Brain microvascular endothelial cell (primary cell): ENCODE data around the gene MAP3K3.

Experiments used
- DNase-seq: peaks from one replicate; pipeline ENCODE4 v3.0.0-alpha.2; 2020
- H3K27ac ChIP-seq: fragments of 250-450 bp; sonication (Bioruptor Pico); 2 replicates; pipeline ENCODE4 v1.5.1; 2020; ENCODE audit warnings: mild to moderate bottlenecking, moderate library complexity
- H3K27me3 ChIP-seq: fragments of 250-450 bp; sonication (Bioruptor Pico); replicated peaks from 2 replicates; pipeline ENCODE4 v1.5.1; 2020; ENCODE audit warnings: mild to moderate bottlenecking
- H3K36me3 ChIP-seq: fragments of 250-450 bp; sonication (Bioruptor Pico); replicated peaks from 2 replicates; pipeline ENCODE4 v1.5.1; 2020; ENCODE audit warnings: mild to moderate bottlenecking
- H3K4me3 ChIP-seq: 2 replicates; pipeline ENCODE4 v1.5.1; 2011; ENCODE audit warnings: low read depth, mild to moderate bottlenecking, control low read depth, low read length, moderate library complexity
- in situ Hi-C: cut with HindIII; loops from 2 replicates; pipeline ENCODE4 v1.10.0; 2017; ENCODE audit warnings: low sequenced_read_pairs, low pct_ligation_motif_present
- TF ChIP-seq, protein P1 (sequence below): IDR thresholded peaks from 2 replicates; pipeline ENCODE4 v1.5.1; 2011; ENCODE audit warnings: low read depth, mild to moderate bottlenecking, moderate library complexity, low read length, control low read depth, inconsistent platforms; ENCODE audit errors: missing control alignments

Gene MAP3K3

GRCh38 chr17:63641692-63642448 lies 19.7 kb downstream of the MAP3K3 start:
- no peak for DNase-seq

DNA sequence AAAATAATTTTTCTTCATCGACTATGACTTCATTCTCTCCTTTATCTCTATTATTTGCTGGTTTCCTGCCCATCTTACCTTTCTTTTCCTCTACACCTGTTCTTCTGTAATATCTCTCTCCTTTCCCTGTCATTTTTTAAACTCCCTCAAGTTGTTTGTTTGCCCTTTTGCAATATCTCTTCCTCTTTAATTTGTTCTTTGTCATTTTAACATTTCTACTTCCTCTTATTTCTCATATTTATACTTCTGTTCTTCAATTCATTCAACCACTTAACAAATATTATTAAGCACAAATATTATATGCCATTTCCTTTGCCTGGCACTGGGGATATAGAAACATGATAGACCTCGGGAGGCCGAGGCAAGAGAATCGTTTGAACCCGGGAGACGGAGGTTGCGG lies 22.6 kb downstream of the MAP3K3 start:
- no peak overlapping the region for H3K4me3 ChIP-seq
- TF ChIP-seq, protein P1, sequence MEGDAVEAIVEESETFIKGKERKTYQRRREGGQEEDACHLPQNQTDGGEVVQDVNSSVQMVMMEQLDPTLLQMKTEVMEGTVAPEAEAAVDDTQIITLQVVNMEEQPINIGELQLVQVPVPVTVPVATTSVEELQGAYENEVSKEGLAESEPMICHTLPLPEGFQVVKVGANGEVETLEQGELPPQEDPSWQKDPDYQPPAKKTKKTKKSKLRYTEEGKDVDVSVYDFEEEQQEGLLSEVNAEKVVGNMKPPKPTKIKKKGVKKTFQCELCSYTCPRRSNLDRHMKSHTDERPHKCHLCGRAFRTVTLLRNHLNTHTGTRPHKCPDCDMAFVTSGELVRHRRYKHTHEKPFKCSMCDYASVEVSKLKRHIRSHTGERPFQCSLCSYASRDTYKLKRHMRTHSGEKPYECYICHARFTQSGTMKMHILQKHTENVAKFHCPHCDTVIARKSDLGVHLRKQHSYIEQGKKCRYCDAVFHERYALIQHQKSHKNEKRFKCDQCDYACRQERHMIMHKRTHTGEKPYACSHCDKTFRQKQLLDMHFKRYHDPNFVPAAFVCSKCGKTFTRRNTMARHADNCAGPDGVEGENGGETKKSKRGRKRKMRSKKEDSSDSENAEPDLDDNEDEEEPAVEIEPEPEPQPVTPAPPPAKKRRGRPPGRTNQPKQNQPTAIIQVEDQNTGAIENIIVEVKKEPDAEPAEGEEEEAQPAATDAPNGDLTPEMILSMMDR, result no peak

More at GRCh38 chr17:63641692-63642448, 19.7 kb downstream of the MAP3K3 start:
- in situ Hi-C loops, result no loop called here
- H3K36me3 ChIP-seq, result peaks cover 3% of the 10 kb centered on the region
- H3K27me3 ChIP-seq, result no peaks in the 10 kb centered on the region
- H3K27ac ChIP-seq, result no peak overlapping the region
- TF ChIP-seq, protein P1, result no peak
- no peak overlapping the region for H3K4me3 ChIP-seq

GRCh38 chr17:63645775-63646487 lies 23.7 kb downstream of the MAP3K3 start:
- in situ Hi-C loops, result no loop called here
- DNase-seq, result no peak

More for the DNA sequence above, 22.6 kb downstream of the MAP3K3 start:
- Histone ChIP-seq H3K36me3 (peaks cover 2% of the 10 kb centered on the region), H3K27me3 (no peaks in the 10 kb centered on the region), H3K27ac (no peak overlapping the region)
- in situ Hi-C loops, result no loop called here
- DNase-seq, result no peak

GRCh38 chr17:63646488-63646806 lies 24.2 kb downstream of the MAP3K3 start:
- Histone ChIP-seq H3K27ac (no peak overlapping the region), H3K4me3 (no peak overlapping the region), H3K36me3 (peaks cover 2% of the 10 kb centered on the region), H3K27me3 (no peaks in the 10 kb centered on the region)
- in situ Hi-C loops, result no loop called here
- DNase-seq, result no peak
- TF ChIP-seq, protein P1, result no peak

More at GRCh38 chr17:63645775-63646487, 23.7 kb downstream of the MAP3K3 start:
- no peak overlapping the region for H3K27ac ChIP-seq
- no peak overlapping the region for H3K4me3 ChIP-seq
- H3K27me3 ChIP-seq, result no peaks in the 10 kb centered on the region
- TF ChIP-seq, protein P1, result no peak
- peaks cover 2% of the 10 kb centered on the region for H3K36me3 ChIP-seq

- in situ Hi-C loops, result no loop called here
- peak; percentile 41 for DNase-seq
- no peak overlapping the region for H3K4me3 ChIP-seq
- peaks cover 2% of the 10 kb centered on the region for H3K36me3 ChIP-seq
- H3K27me3 ChIP-seq, result no peaks in the 10 kb centered on the region
- no peak overlapping the region for H3K27ac ChIP-seq
- TF ChIP-seq, protein P1, result no peak
Observed at GRCh38 chr17:63647065-63647725, 25.0 kb downstream of the MAP3K3 start.
